Neural cell (in vitro differentiated cells): ENCODE data around the gene ZNF383.
"Not testable (repeated sequence)": the region's sequence is repeated elsewhere in the genome, so short reads cannot be mapped to it uniquely, and the experiment has no call there.

Experiments used
- EP300 ChIP-seq: fragments of 450-650 bp; conservative IDR thresholded peaks from 2 replicates; pipeline ENCODE4 v1.6.1; 2014; ENCODE audit warnings: antibody characterized with exemption, mild to moderate bottlenecking, moderate library complexity; ENCODE audit not compliant: poor library complexity, severe bottlenecking
- EZH2 ChIP-seq: fragments of 200-600, 300-800 bp; shearing (Covaris generic), sonication (generic); IDR thresholded peaks from 2 replicates; pipeline ENCODE4 v1.6.1; 2014; ENCODE audit warnings: antibody characterized with exemption, low read length, borderline replicate concordance, mild to moderate bottlenecking; ENCODE audit not compliant: insufficient read depth, poor library complexity, severe bottlenecking
- MXI1 ChIP-seq: fragments of 450-650 bp; conservative IDR thresholded peaks from 2 replicates; pipeline ENCODE4 v1.6.1; 2014; ENCODE audit warnings: antibody characterized with exemption, mild to moderate bottlenecking; ENCODE audit not compliant: poor library complexity, severe bottlenecking
- RAD21 ChIP-seq: fragments of 450-650 bp; conservative IDR thresholded peaks from 2 replicates; pipeline ENCODE4 v1.6.1; 2014; ENCODE audit warnings: antibody characterized with exemption, mild to moderate bottlenecking, moderate library complexity
- SMC3 ChIP-seq: fragments of 450-650 bp; conservative IDR thresholded peaks from 2 replicates; pipeline ENCODE4 v1.6.1; 2014; ENCODE audit warnings: antibody characterized with exemption, mild to moderate bottlenecking, moderate library complexity; ENCODE audit not compliant: poor library complexity
- TAF1 ChIP-seq: IDR thresholded peaks from 2 replicates; pipeline ENCODE4 v1.6.1; 2012; ENCODE audit warnings: low read depth
- TF ChIP-seq, protein P1 (sequence below): IDR thresholded peaks from 2 replicates; pipeline ENCODE4 v1.6.1; 2012; ENCODE audit warnings: borderline replicate concordance
- TF ChIP-seq, protein P2 (sequence below): fragments of 450-650 bp; IDR thresholded peaks from 2 replicates; pipeline ENCODE4 v1.5.1; 2014; ENCODE audit warnings: antibody characterized with exemption, mild to moderate bottlenecking, moderate library complexity; ENCODE audit not compliant: poor library complexity, severe bottlenecking

- TF ChIP-seq, protein P1, sequence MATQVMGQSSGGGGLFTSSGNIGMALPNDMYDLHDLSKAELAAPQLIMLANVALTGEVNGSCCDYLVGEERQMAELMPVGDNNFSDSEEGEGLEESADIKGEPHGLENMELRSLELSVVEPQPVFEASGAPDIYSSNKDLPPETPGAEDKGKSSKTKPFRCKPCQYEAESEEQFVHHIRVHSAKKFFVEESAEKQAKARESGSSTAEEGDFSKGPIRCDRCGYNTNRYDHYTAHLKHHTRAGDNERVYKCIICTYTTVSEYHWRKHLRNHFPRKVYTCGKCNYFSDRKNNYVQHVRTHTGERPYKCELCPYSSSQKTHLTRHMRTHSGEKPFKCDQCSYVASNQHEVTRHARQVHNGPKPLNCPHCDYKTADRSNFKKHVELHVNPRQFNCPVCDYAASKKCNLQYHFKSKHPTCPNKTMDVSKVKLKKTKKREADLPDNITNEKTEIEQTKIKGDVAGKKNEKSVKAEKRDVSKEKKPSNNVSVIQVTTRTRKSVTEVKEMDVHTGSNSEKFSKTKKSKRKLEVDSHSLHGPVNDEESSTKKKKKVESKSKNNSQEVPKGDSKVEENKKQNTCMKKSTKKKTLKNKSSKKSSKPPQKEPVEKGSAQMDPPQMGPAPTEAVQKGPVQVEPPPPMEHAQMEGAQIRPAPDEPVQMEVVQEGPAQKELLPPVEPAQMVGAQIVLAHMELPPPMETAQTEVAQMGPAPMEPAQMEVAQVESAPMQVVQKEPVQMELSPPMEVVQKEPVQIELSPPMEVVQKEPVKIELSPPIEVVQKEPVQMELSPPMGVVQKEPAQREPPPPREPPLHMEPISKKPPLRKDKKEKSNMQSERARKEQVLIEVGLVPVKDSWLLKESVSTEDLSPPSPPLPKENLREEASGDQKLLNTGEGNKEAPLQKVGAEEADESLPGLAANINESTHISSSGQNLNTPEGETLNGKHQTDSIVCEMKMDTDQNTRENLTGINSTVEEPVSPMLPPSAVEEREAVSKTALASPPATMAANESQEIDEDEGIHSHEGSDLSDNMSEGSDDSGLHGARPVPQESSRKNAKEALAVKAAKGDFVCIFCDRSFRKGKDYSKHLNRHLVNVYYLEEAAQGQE: not testable (repeated sequence)
- TF ChIP-seq EZH2, MXI1, RAD21, TAF1, EP300, SMC3: not testable (repeated sequence)
- TF ChIP-seq, protein P2, sequence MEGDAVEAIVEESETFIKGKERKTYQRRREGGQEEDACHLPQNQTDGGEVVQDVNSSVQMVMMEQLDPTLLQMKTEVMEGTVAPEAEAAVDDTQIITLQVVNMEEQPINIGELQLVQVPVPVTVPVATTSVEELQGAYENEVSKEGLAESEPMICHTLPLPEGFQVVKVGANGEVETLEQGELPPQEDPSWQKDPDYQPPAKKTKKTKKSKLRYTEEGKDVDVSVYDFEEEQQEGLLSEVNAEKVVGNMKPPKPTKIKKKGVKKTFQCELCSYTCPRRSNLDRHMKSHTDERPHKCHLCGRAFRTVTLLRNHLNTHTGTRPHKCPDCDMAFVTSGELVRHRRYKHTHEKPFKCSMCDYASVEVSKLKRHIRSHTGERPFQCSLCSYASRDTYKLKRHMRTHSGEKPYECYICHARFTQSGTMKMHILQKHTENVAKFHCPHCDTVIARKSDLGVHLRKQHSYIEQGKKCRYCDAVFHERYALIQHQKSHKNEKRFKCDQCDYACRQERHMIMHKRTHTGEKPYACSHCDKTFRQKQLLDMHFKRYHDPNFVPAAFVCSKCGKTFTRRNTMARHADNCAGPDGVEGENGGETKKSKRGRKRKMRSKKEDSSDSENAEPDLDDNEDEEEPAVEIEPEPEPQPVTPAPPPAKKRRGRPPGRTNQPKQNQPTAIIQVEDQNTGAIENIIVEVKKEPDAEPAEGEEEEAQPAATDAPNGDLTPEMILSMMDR: not testable (repeated sequence)
These were observed 49.7 kb downstream of the ZNF383 start for GRCh38 chr19:37267755-37268154.
